ENCODE measurements around the gene PRRG3.

GRCh38 chrX:151700581-151700980, 5.3 kb downstream of the PRRG3 start:
- TF ChIP-seq CTCF (IDR thresholded peaks at IDR 0.05) (no peak), POLR2AphosphoS5 (IDR thresholded peaks at IDR 0.05) (no peak)
